GM18505 (cell line): ENCODE measurements around the gene RAB20.
A peak's percentile ranks its signal among the peaks of the same experiment; 100 is the strongest.
"Not testable (repeated sequence)": the region's sequence is repeated elsewhere in the genome, so short reads cannot be mapped to it uniquely, and the experiment has no call there.

Experiments used
- ATAC-seq: cut with Tn5 transposase; IDR thresholded peaks from one replicate; pipeline ENCODE4 v1.9.1; 2021; ENCODE audit not compliant: unreplicated experiment
- POLR2A ChIP-seq: IDR thresholded peaks from 4 replicates; pipeline ENCODE4 v1.6.1; 2011; ENCODE audit warnings: borderline replicate concordance; ENCODE audit not compliant: insufficient read depth, insufficient read length; ENCODE audit errors: extremely low read depth

The RAB20 gene

DNA sequence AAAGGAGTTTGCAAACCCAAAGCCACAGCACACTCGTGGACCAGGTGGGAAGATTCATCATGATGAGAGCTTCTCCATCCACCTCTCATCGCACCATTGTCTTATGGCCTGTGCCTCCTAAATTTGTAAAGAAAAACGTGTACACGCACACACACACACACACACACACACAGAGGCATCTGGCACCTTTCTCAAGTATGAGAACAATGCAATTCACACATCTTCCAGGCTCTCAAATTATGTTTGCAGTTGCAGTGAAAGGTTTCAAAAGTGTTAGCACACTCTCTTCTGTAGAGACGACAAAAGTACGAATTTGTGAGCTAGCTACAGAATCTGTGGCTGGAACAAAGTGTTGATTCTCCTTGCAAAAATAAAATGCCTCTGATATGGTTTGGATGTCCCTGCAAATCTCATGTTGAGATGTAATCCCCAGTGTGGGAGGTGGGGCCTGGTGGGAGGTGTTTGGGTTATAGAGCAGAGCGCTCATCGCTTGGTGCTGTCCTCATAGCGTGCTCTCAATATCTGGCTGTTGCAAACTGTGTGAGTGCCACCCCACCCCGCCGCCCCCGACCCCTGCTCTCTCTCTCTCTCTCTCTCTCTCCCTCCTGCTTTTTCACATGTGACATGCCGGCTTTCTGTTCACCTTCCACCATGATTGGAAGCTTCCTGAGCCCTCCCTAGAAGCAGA, 21.8 kb upstream of the RAB20 start:
- ATAC-seq, result no peak
- TF ChIP-seq POLR2A, result no peak

DNA sequence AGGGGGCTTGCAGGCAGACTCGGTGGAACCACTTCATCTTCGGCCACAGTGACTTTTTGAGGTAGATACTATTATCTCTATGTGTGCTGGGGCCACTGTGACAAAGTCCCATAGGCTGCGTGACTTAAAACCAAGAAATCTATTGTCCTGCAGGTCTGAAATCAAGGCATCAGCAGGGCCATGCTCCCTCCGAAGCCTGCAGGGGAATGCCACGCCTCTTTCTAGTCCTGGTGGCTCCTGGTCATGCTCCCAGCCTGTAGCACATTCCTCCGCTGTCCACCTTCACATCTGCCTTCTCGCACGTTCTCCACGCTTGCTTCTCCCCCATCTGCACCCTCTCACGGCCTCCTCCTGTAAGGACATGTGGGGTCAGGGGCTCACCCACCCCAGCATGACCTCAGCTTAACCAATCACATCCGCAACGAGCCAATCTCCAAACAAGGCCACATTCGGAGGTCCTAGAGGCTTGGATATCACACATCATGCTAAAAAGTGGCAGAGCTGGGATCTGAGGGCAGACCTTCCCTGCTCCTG, 21.0 kb upstream of the RAB20 start:
- no peak for TF ChIP-seq POLR2A
- no peak for ATAC-seq

DNA sequence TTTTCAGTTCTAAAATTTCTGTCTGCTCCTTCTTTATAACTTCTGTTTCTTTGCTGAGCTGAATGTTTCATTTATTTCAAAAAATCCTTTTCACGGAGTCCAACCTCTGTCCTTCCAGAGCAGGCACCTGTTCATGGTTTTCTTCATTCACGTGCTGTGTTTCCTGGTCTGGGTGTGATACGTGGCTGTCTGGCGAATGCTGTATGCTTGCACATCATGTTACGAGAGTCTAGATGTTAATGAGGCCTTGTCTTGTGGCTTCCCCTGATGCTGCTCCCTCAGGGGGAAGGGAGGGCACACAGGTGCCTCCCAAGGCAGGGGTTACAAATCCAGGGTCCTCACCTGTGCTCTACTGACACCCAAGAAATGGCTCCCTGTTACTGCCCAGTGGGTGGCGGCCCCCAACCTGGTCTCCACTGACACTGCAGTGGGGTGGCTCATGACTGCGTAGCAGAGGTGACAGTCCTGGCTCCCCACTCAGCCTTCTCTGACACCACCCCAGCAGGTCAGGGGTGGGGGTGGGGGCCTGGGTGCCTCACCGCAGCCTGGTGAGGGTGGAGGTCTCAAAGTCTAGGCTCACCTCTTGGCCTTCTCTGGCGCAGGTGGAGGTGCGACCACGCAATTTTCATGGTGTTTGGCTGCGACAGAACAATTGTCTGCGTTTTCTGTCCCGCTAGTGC, 20.1 kb upstream of the RAB20 start:
- no peak for TF ChIP-seq POLR2A
- no peak for ATAC-seq

DNA sequence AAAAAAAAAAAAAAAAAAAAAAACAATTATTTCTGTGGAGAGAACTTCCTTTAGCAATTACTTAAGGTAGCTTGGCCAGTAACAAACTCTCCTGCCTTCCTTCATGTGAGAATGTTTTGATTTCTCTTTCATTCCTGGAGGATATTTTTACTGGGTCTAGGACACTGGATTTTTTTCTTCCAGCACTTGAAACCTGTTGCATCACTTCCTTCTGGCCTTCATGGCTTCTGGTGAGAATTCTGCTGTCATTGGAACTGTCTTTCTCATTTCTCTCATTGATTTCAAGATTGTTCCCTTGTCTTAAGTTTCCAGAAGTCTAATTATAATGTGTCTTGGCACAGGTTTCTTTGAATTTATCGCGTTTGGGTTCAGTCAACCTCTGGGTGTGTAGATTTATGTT, 19.3 kb upstream of the RAB20 start:
- no peak for ATAC-seq
- no peak for TF ChIP-seq POLR2A

DNA sequence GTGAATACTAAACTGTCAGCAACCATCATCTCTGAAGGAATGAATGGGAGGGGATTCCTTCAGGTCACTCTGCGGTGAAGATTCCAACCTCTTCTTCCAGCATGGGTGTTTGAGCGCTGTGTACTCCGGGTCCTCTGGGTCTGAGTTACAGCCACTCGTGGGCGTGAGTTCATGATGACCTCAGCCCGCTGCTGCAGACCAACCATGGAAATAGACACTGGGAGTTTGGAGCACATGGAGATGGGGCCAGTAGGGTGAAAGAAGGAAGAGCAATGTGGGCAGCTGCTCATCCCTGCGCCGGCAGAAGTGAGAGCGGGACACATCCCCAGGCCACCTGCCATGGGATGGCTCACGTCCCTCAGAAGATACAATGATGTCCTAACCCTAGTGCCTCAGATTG, 16.8 kb upstream of the RAB20 start:
- no peak for ATAC-seq
- no peak for TF ChIP-seq POLR2A

DNA sequence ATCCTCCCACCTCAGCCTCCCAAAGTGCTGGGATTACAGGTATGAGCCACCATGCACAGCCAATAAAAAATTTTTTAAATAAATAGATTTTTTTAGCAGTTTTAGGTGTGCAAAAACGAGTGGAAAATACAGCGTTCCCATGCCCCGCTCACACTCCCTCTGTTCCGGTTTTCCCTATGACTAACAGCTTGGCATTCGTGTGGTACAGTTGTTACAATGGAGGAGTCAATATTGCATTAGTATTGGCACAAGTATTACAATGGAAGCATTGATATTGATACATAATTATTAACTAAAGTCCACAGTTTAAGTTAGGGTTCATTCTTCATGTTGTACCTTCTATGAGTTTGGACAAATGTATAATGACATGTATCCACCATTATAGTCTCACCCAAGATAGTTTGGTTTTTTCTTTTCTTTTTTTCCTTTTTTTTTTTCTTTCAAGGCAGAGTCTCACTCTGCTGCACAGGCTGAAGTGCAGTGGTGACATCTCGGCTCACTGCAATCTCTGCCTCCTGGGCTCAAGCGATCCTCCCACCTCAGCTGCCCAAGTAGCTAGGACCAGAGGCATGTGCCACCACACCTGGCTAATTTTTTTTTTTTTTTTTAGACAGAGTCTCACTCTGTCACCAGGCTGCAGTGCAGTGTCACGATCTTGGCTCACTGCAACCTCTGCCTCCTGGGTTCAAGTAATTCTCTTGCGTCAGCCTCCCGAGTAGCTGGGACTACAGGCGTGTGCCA, 15.4 kb upstream of the RAB20 start:
- no peak for ATAC-seq

DNA sequence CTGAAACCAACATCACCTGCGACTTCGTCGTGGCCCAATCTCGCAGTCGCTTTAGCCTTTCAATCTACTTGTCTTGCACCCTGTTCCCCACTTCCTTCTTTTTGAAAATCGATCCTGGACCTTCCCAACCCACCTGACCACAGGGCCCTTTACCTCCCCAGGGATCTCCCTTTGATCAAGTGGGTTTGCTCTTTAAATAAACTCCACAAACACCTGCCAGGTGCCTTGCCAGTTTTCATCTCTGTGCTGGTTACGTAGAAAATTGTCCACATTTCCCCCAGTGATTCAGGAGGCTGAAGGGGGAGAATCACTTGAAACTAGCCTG, 14.5 kb upstream of the RAB20 start:
- no peak for ATAC-seq

More for the DNA sequence above, 15.4 kb upstream of the RAB20 start:
- no peak for TF ChIP-seq POLR2A

DNA sequence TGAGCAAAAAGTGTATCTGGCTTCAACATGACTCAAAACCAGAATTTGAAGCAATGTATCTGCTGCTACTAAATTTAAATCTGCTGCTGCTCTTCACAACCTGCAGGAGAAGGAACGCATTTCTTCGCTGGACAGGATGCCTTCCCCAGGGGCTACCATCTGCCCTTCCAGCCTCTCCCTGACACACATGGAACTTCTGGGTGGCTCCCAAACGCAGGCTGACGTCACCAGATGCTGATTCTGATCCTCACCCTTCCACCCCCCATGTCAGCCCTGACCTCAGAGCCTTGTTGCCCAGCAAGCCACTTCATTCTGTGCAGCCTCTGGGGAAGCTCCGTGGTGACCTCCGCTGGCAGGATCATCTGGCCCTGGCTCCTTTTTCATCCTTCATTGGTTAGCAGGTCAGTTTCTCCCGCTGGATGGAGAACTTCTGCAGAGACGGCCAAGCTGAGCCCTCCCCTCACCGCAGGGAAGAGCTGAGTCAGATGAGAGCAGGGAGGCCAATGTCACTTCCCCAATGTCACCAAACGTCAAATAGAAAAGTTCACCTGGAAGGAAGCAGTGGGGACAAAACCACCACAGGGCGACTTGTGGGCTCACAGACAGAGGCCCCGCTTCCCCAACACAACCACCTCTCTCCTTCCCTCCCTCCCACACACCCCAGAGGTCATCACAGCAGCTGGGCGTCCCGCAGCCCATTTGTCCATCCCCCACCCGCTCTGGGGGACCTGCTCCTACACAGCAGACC, 14.0 kb upstream of the RAB20 start:
- peak; percentile 81 for ATAC-seq
- TF ChIP-seq POLR2A, result no peak

More for the DNA sequence above, 14.5 kb upstream of the RAB20 start:
- no peak for TF ChIP-seq POLR2A

DNA sequence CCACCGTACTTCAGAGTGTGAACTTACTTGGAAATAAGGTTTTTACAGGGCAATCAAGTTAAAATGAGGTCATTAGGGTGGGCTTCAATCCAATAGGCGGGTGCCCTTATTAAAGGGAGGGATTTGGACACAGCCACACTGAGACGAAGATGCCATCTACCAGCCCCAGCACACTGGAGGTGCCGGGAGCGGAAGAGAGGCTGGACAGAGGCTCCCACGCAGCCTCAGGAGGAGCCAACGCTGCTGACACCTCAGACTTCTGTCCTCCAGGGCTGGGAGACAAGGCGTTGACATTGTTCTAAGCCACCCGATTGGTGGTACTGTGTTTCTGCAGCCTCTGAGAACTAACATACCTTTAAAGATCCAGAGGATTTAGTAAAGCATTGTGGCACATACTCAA, 12.6 kb upstream of the RAB20 start:
- no peak for TF ChIP-seq POLR2A

DNA sequence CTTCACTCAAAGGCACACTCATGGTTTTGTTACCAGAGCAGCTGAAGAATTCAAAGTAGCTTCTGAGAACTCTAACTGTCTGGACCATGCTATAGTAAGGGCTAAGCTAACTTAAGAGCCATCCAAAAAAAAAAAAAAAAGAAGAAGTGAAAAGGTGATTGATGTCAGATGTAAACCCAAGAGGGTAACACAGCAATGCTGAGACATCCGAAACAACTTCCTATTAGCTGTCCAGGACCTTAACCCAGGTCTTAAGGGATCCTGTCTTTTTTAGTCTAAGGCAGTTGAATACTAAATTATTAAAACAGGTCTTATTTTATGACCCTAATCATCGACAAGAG, 11.2 kb upstream of the RAB20 start:
- no peak for ATAC-seq
- TF ChIP-seq POLR2A, result no peak

More for the DNA sequence above, 12.6 kb upstream of the RAB20 start:
- no peak for ATAC-seq

DNA sequence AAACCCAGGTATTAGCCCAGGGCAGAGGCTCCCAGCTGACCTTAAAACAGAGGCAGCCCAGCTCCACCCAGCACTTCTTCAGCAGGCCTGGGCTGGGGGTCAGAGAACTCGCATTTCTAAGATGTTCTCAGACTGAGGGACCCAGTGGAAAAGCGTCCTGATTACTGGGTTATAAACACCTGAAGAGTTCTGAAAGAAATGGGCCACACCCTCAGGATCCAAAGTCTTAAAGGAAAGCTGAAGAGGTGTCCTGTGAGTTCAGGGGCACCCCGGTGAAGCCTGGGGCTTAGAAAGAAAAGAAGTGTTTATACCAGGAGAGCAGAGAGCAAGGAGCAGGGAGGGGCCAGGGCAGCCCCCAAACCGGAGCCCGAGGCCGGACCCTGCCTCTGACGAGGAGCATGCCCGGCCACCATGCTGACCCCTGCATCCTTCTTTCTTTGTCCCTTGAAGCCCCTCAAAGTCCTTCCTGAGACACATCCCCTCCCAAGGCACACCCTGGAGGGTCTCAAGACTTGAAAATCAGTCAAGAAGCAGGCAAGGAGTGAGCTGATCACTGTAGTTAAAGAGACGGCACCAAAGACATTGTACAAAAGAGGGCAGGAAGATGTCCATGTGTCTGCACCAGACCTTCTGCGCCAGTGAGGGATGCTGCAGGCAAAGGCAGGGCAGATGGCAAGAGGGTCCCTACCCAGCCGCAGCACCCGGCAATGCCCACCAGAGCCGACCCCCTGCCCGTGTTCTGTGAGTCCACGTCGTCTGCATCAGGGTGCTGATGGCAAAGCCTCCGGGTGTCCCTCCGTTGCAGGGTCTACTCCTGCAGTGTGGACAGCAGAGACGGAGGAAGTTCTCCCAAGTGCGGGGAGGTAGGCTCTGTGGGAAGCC, 10.6 kb upstream of the RAB20 start:
- ATAC-seq, result no peak
- no peak for TF ChIP-seq POLR2A

DNA sequence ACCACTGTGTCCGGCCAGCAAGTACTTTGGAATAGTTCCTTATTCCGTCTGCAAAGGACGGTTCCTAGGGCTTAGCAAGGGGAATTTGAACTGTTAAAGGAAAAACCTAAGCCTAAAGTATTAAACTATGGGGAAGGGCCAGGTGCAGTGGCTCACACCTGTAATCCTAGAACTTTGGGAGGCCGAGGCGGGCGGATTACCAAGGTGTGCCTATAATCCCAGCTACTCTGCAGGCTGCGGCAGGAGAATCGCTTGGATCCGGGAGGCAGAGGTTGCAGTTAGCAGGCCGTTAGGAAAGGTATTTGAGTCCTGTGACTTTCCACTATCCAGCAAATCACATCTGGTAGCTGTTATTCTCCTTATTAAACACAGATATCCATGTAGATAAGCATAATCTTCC, 9.4 kb upstream of the RAB20 start:
- TF ChIP-seq POLR2A, result no peak
- ATAC-seq, result no peak

DNA sequence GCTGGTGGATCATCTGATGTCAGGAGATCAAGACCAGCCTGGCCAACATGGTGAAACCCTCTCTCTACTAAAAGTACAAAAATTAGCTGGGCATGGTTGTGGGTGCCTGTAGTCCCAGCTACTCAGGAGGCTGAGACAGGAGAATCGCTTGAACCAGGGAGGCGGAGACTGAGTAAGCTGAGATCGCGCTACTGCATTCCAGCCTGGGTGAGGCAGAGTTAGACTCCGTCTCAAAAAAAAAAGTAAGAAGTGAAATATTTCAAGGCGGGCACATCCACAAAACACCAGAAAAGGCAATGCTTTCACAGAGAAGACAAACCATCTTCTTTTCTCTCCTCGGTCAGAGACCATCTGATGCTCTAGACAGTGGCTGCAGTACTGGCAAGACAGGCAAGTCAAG, 8.4 kb upstream of the RAB20 start:
- ATAC-seq, result not testable (repeated sequence)
